HT1080 (cell line): ENCODE data around the gene SLIT3. TPM values are rescaled to one million over a fixed set of nuclear protein-coding genes. Genes with fewer than 3 reads are reported as not detected.

Source experiments
- DNase-seq: peaks from one replicate; pipeline ENCODE4 v3.0.0-alpha.2; 2015; ENCODE audit warnings: low read depth
- small RNA-seq: library from RNA; depleted of rRNA; stranded (forward); fragments of <200 nt; gene quantifications from one replicate; pipeline ENCODE3, GENCODE V24; 2014
- total RNA-seq: library from RNA; depleted of rRNA; stranded (reverse); fragments of >200 nt; shearing (Covaris generic); gene quantifications from 2 replicates; pipeline ENCODE4 v1.2.3, GENCODE V29; 2014

The SLIT3 gene
- total RNA-seq, 1 experiment from 2014 or later, result 0.08 TPM

DNA sequence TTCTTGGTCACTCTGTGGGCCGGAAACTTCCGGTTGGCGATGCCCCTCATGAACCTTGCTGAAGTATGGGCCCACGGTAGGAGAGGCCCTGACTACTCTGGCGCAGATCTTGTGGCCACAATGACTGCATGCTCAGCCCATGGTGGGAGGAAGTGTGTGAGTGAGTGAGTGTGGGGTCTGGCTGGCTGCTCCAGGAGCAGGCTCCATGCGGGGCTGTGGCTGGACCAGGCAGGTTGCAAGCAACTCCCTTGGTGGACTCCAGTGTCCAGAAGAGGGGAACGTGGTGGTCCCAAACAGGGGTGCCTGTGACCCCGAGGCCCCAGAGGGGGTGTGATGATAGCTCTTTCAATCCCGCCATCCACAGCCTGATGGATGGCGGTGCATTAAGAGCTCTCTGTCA, 686.3 kb downstream of the SLIT3 start:
- DNase-seq, result no peak

DNA sequence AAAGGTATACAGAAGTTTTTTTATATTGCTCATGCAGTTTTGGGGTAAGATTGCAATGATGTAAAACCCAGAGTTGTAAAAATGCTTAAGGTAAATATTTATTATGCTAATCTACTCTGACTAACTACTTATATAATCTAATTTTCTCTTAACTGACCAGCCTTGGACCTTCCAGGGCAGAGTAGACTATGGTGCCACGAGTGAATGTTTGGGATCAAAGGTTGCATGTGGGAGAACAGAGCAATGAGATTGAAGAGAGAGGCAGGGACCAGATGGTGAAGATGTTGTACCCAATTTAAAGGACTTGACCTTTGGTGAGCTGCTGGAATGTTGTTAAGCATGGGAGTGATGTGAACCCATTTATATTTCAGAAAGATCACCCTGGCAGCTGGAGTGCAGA, 686.9 kb downstream of the SLIT3 start:
- DNase-seq, result no peak

DNA sequence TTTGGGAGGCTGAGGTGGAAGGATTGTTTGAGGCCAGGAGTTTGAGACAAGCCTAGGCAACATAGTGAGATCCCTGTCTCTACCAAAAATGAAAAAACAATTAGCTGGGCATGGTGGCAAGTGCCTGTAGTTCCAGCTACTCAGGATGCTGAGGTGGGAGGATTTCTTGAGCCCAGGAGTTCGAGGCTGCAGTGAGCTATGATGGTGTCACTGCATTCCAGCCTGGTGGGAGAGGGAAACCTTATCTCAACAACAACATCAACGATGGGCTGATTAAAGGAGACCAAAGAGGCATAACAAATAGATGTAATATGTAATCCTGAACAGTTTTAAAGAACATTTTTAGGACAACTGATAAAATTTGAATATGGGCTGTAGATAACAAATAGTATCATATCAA, 687.5 kb downstream of the SLIT3 start:
- no peak for DNase-seq

GRCh38 chr5:168612996-168613395, 687.9 kb downstream of the SLIT3 start:
- DNase-seq, result no peak

- no peak for DNase-seq
Measured at GRCh38 chr5:168612123-168612522, 688.8 kb downstream of the SLIT3 start.

Small RNA genes lying within 50 kb of the gene (small RNA-seq; reads per million reads assigned to genes)
- not detected for gene MIR218-2
- gene MIR585, result not detected
- not detected for gene RF00019
